ENCODE results near the gene GIMAP2.

GRCh38 chr7:150721970-150722373 is 36.5 kb downstream of the GIMAP2 start:
- TF ChIP-seq YY1 (IDR thresholded peaks at IDR 0.05; ENCODE audit: insufficient read depth, insufficient read length): no peak
- no peak for TF ChIP-seq ZNF274 (IDR thresholded peaks at IDR 0.05; ENCODE audit: low read depth, low read length)
- no peak for TF ChIP-seq SUZ12 (IDR thresholded peaks at IDR 0.05; ENCODE audit: extremely low read depth, insufficient read depth, insufficient read length)

All from NT2/D1 (cell line).